SK-N-SH (cell line): Measurements from ENCODE around the gene SNN.

Experiments
- CHD2 ChIP-seq: fragments of 150-350 bp; IDR thresholded peaks from 2 replicates; pipeline ENCODE4 v1.6.1; 2018; ENCODE audit warnings: low read length; ENCODE audit not compliant: partially characterized antibody
- CTCF ChIP-seq: fragments of 200-600 bp; sonication (generic); IDR thresholded peaks from 2 replicates; pipeline ENCODE4 v1.6.1; 2017; ENCODE audit warnings: antibody characterized with exemption, mild to moderate bottlenecking, moderate library complexity
- EZH2phosphoT487 ChIP-seq: fragments of 200-600 bp; sonication (generic); IDR thresholded peaks from 2 replicates; pipeline ENCODE4 v1.6.1; 2017; ENCODE audit warnings: low read depth, mixed run types, mild to moderate bottlenecking, antibody characterized with exemption, moderate library complexity, borderline replicate concordance
- GABPA ChIP-seq: IDR thresholded peaks from 2 replicates; pipeline ENCODE4 v1.4.0; 2012; ENCODE audit warnings: low read depth, mild to moderate bottlenecking
- REST ChIP-seq: IDR thresholded peaks from 2 replicates; pipeline ENCODE4 v1.6.1; 2012; ENCODE audit warnings: mild to moderate bottlenecking, low read depth, low read length, moderate library complexity
- SIN3A ChIP-seq: IDR thresholded peaks from 2 replicates; pipeline ENCODE4 v1.6.1; 2012; ENCODE audit warnings: low read depth, mild to moderate bottlenecking, low read length, moderate library complexity, borderline replicate concordance
- TAF1 ChIP-seq: IDR thresholded peaks from 2 replicates; pipeline ENCODE4 v1.6.1; 2012; ENCODE audit warnings: low read depth, mild to moderate bottlenecking, low read length, moderate library complexity, borderline replicate concordance
- YY1 ChIP-seq: IDR thresholded peaks from 2 replicates; pipeline ENCODE4 v1.4.0; 2012; ENCODE audit warnings: low read depth, mild to moderate bottlenecking
- ZBTB33 ChIP-seq: IDR thresholded peaks from 2 replicates; pipeline ENCODE4 v1.4.0; 2012; ENCODE audit warnings: low read depth, borderline replicate concordance

- no peak for TF ChIP-seq SIN3A
- no peak for TF ChIP-seq EZH2phosphoT487
- no peak for TF ChIP-seq REST
- no peak for TF ChIP-seq CTCF
- no peak for TF ChIP-seq GABPA
- TF ChIP-seq YY1 = no peak
- no peak for TF ChIP-seq ZBTB33
- no peak for TF ChIP-seq TAF1
- TF ChIP-seq CHD2 = no peak
These were observed 1.9 kb upstream of the SNN start for GRCh38 chr16:11666103-11667055.
